ENCODE results near the gene FBXL7.

Gene FBXL7

DNA sequence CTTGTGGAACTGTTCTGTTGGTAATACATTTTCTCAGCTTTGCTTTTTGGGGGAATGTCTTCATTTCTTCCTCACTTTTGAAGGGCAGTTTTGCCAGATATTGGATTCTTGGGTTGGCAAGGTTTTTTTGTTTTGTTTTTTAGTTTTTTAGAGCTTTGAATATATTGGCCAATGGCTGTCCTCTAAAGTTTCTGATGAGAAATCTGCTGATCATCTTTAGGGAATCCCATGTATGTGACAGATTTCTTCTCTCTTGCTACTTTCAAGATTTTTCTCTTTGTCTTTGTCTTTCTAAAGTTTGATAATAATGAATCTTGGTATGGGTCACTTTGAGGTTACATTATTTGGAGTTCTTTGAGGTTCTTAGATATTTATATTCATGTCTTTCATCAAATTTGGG is 227.4 kb downstream of the FBXL7 start:
- no peak for DNase-seq

DNA sequence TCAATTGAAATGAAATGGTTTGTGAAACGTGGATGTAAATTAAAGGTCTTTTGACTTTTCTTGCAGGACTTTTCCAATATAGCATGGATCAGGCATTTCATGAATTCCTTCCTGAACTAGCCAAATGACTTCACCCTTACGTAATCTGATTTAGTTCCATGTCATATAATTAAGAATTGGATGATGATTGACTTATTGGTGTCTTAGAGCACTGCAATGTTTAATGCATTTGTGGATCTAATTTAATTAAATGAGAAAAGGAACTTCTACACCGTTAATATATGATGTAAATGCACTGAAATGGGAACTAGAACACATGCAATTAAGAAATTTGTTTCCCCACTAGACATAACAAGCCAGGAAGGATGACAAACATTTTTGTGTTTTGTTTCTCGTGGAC is 228.8 kb downstream of the FBXL7 start:
- DNase-seq = no peak

DNA sequence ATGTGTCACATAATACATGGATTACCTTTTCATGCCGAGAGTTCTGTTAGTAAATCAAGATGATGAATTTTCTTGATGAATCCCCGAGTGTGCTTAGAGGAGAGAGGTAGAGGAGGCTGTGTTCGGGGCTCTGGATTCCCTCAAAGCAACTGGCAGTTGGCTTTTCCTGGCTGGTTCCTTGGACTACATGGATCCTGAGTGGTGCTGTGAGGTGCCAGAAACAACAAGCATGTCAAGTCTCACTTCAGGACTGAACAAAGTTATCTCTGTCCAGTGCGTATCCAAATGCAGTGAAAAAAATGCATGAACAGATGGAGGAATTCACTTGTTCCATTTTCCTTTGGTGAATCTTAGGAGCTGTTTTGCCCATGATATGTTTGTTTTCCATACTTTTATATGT is 231.7 kb downstream of the FBXL7 start:
- no peak for DNase-seq

DNA sequence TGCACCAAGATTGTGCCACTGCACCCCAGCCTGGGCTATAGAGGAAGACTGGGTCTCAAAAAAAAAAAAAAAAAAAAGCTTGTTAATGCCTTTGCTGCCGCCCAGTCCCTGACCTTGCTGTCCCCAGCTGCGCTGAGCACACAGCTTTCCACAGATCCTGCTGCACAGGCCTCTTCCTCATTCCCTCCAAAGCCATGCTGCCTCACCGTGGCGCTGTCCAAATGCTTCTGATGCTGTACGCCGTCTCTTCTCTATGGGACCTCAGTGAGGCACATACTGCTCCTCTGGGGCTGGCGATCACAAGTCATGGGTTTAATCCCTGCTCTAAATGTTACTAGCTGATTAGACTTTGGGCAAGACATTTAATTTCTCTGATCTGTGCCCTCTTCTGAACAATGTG is 234.1 kb downstream of the FBXL7 start:
- no peak for DNase-seq

DNA sequence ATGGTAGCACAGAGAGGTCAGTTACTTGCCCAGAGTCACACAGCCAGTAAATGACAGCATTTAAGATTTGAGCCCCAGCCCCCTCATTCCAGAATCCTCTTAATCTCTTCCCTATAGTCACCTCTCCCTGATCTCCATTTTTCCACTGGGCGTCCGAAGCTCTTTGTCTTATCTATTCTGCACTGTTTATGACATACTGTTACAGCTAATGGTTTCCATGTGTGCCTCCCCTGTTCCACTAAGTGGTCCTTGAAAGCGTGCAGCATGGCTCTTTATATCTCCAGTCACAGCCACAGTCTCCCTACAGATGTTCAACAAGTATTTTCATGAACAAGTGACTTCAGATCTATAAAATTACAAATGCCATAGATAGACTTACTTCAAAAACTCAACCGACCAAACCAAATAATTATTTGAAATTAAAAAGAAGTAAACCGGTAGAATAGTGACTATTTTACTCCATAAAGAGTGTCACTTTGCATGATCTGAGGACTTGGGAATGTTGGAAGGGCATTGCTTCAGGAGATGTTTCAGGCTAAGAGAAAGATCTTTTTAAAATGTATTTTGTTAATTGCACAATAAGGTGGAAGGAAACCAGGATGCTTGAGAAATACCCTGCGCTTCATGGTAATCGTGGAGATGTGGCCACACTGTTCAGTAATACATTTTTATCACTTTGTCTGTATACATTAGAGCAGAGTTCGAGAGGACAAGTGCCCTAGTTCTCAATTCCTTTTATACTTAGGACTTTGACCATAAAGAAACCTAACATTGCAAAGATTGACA is 237.2 kb downstream of the FBXL7 start:
- DNase-seq = no peak

DNA sequence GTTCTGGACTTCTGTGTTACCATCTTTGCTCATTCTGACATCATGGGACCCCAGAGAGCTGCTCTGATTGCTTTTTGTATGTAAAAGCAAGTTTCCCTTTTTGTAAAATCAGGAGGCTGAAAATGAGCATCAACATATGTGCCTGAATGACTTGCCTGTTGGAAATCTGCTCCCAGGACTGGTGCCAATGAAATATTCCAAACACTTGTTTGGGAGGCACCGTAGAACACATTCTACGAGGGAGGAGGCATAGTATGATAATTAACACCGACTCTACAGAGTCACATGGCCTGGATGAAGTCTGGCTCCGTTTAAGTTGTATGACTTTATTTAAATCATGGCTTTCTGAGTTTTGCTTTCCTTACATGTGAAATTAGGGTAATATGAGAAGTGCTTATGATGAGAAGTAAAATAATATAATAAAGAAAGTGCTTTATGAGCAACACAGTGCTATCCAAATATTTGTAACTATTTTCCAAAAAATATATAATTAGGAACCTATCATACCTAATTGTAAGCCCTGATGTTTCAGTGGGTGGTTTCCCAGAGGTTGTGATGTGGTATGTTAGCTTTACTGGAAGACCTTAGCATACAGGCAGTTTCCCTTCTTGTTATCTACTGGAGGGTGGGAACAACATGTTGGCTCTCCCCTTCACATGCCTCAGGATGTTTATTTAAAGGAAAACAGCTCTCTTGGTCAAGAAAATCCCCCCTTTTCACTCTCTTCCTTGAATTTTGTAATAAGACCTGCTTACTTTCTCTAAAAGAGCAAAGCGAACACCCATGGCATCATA is 238.1 kb downstream of the FBXL7 start:
- DNase-seq = no peak

DNA sequence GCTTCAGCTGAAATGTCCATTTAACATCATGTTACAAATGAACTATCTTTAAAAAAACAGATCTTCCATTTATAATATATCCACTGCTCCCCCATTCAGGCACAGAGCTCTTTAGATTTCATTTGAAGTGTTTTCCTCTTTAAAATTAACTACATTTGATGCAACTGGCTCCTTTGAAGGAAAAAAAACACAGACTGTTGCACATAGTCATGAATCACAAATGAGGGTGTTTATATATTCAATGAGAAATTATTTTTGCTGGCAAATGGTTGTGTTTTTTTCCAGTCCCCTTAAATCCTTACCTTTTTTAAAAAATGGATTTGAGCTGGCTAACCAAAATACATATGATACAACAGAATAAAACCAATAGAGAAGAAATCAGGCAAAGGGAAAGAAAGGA is 240.4 kb downstream of the FBXL7 start:
- no peak for DNase-seq

DNA sequence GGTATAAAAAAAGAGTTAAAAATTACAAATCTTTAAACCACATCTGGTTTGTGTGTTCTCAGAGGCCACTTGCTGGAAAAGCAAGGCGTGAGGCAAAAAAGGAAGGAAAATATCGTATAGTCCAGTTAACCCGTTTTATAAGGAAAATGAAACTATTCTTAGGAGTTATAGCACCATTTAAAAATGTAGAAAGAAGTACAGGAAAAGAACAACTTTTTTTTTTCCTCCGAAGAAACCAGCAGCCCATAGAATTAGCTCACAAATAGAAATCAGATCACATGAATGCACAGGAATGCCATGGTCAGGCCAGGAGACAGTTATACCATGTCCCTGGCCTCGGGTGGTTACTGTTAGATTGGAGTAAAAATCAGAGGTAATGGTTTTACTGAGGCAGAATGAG is 241.6 kb downstream of the FBXL7 start:
- DNase-seq = peak; percentile 6

DNA sequence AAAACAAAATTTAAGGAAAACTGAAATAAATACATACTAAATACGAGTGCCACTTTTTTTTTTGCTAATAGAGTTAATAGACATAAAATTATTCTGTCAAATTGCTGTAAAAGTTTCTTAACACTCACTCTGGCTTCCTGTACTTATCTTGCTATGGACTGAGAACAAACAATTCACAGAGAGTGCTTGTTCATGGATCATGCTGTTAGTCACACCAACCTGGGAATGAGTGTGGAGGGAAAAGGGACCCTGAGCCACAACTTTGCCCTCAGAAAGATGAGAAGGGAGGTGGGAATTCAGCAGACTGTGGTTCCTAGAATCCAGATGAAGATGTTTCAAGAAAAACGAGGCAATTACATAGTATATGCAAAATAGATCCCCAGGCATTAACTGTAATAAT is 246.9 kb downstream of the FBXL7 start:
- DNase-seq = no peak

DNA sequence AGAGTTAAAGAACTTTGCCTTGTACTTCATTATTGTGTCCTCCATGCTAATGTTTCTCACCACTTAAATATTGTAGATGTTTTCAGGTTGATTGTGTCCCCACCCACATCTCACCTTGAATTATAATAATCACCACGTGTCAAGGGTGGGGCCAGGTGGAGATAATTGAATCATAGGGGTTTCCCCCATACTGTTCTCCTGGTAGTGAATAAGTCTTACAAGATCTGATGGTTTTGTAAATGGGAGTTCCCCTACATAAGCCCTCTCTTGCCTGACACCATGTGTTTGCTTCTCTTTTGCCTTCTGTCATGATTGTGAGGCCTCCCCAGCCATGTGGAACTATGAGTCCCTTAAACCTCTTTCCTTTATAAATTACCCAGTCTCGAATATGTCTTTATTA is 248.3 kb downstream of the FBXL7 start:
- DNase-seq = no peak

DNA sequence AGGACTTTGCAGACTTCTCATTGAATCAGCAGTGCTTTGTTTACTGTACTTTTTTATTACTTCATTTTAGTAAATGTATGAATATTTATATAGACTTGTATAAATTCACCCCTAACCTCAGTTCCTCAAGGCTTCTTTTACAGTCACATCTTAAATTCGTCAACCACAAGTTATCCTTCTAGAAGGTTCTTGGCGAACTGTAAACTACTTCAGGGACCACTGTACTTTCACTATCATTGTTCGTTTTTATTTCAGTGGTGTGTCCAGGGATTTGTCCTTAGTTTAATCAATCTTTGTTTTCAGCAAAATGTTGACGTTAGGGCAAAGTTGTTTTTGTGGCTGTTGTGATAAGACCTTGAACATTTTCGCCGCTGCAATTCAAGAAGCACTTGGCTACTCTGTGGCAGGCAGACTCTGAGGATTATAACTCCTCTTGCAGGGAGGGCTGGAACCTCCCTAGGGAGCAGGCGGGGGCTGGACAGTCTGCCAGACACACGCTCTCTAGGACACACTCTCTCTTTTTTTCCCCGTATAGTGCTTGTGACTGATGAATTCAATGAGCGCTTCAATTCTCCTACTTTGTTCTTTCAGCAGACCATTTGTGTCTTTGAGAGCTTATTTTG is 252.8 kb downstream of the FBXL7 start:
- DNase-seq = no peak

DNA sequence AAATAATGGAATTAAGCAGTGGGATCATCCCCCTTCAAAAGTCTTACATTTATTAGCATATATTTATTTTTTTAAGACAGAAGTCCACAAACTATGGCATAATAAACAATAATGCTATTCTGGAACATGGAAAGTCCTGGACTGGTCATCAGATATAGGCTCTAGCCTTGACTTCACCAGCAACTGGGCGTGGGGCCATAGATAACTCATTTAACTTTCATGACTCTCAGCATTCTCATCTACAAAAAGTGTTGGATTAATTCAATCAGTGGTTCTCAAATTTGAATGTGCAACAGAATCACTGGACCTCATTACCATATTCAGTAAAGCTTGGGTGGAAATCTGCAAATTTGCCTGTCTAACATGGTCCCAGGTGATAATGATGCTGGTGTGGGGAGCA is 253.8 kb downstream of the FBXL7 start:
- DNase-seq = no peak

DNA sequence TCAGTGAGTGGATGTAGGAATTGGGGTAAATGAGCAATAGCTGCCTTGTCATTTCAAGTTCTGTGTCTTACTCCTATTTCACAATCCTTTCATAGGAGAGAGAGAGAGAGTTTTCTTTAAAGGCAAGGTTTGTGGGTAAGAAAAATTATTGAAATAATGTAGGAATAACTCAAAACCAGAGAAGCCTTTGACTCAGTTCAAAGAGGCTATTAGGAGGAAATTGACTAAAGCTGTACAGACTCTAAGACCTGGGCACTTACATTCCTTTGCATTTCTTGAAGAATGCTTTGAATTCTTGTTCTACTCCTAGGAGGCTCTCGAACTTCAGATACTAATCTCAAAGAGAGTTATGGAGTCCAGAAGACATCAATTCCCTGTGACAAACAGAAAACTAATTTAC is 257.1 kb downstream of the FBXL7 start:
- DNase-seq = peak; percentile 26

DNA sequence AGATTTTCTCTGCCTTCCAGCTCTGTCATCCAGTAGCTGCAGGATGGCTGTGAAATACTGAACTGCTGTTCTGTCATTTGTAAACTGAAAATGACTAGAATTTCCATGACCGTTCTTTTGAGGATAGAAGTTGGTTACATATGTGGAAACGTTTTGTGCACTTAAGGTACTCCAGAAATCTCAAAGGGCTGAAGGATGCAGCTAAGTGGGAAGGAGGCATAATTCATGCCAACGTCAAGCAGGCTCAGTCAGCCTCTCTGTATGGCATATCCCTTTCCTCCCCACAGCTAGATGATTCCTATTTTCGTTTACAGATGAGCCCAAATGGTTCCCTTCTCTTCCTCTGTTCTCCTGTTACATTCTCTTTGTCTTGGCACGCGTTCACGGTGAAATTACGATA is 257.6 kb downstream of the FBXL7 start:
- no peak for DNase-seq

DNA sequence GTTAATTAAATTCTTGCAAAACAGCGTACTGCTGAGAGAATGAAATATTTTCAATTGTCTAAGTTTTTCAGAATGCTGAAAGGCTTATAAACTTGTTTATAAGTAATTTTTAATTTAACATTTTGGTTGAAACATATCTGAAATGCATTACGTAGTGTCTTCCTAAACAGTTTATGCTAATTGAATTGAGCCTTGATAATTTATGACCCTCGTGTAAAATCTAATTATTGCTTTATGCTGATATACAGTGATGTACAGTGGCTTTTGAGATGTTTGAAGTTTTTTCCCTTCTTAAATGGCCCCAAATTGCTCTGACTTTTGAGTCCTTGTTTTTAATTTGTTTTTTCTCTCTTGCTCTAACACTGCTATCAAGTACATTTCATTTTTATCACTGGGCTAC is 262.7 kb downstream of the FBXL7 start:
- no peak for DNase-seq

DNA sequence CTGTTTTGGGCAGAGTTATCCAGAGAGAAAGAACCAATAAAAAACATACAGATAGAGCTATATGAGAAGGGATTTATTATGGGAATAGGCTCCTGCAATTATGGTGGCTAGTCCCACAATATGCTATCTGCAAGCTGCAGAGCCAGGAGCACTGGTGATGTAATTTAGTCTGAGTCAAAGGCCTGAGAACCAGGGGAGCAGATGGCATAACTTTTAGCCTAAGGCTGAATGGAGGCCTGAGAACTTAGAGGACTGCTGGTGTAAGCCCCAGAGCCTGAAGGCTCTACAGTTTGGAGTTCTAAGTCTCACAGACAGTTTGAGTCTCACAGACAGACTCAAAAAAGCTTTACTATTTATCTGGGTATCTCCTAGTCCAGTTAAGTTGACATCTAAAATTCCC is 263.8 kb downstream of the FBXL7 start:
- DNase-seq = no peak

DNA sequence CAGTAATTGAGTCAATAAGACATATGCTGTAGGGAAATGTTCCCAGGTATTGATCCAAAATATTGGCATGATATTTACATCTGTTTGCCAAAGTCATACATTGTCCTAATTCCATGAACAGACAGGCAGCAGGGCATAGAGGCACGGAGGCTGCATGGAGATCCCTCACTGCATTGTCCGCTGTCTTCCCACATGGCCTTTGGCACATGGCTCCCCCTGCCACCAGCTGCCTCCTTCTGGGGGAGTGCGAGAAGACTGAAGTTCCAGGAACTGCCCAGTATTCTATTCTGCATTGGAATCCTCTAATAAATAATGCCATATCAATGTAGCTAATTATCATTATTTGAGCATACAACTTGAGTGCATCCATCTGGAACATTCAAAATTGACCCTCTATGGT is 269.0 kb downstream of the FBXL7 start:
- DNase-seq = no peak

DNA sequence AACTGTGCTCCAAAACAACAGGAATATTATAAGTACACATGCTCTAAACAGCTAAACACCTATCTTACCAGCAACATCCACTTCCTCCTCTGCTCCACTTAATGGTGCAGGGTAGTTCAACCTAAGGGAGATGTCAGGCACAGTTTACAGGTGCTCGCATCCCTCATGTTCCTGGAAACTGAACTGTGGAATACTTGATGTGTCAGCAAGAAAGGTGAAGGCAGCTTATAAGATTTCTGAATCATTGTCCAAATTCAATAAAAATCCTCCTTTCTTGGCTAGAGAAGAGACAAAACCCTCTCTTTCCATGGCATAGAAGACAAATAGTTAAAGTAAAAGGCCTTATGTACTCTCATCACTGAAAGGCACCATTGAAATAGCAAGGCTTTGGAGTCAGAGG is 272.2 kb downstream of the FBXL7 start:
- no peak for DNase-seq

DNA sequence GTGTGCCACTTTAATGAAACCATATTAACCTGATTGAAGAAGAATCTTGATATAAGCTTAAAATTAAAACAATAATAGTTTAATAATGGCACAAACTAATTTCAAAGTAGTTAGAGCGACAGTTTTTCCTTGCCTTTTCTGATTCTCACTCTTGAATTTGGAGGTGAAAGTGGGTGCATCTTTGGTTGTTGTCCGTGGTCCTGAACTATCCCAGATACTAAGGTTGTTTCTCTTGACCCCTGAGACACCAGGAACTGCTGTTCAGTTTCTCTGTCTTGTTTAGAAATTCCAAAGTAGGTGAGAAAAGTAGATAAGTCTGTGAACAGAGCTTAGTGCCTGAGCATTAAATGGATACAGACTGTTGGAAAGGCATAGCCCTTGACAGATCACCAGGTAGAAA is 274.7 kb downstream of the FBXL7 start:
- no peak for DNase-seq

DNA sequence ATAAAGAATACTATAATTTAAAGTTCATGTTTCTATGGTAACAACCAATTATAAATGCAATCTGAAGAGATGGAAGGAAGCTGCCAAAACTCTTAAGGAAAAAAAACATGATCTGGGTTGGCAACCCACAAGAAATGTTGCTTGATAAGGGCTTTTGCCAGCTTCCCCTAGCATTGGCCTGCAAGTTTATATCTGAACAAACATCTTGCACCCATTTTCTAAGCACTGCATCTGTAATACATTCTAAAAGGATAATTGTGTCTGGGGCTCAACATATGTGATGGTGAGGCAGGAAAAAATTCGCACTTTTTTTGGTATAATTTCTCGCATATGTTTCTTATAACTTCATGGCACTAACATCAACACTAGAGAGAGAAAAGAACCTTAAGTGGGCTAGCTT is 276.4 kb downstream of the FBXL7 start:
- DNase-seq = no peak

DNA sequence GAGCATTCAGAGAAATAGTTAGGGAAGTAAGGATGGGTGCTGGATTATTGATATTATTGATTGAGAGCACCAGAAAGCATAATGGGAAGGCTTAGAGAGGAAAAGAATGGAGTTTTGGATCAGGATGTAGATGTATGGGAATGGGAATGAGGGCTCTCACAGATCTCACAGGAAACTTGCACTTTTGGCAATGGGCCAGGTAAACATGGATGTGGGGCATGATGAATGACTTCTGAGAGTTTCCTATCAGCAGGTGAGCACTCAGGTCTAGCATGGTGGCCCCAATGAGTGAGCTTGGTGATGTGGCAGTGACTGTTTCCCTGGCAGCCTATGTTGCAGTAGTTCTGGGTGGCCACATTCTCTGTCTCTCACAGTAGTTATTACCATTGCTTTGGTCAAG is 283.8 kb downstream of the FBXL7 start:
- DNase-seq = no peak

DNA sequence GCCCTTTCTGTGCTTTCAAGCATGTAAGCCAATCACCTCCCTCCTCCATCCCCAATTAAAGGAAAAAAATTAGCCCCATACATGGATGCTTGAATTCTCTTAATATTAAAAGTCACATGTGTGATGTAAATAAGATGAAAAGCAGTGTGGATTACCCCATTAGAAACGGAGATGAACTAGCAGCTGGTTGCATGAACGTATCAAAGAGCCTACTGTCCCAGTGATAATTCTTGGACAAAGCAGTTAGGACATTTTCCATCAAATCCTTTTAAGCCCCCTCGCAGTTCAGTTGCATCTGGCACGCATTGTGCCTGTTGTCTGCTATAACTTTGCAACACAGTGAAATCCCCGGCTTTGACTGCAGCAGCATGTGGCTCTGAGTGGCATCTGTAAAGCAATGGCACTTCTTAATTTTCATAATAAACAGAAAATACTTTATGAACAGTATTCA is 285.6 kb downstream of the FBXL7 start:
- DNase-seq = no peak

DNA sequence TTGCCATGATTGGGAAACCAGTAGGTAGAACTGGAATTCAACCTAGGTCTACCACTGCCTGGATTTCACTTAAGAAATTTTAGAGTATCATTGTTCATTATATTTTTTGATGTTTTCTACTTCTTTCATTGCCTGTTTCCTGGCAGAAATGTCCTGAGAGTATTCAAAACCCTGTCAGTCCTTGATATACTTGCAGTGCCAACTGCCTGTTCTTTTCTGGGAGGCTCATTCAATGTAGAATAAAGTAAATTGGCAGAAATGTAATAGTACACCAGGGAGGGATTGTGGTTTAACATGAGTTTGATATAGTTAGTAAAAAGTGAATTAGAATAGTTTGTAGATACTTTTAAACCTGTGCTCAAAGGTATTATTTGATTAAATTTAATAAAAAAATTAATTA is 286.3 kb downstream of the FBXL7 start:
- DNase-seq = no peak

DNA sequence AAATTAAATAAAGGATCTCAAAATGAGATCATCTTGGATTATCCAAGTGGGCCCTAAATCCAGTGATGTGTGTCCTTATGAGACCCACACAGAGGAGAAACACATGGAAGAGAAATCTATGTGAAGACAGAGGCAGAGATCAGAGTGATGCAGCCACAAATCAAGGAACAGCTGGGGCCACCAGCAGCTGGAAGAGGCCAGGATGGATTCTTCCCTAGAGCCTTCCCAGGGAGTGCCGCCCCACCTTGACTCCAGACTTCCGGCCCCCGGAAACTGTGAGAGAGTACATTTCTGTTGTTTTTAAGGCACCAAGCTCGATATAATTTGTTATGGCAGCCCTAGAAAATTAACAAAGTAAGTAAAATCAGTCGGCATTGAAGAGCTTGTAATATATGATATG is 286.9 kb downstream of the FBXL7 start:
- DNase-seq = no peak

Data from kidney glomerular epithelial cell (primary cell).